LNCAP (cell line): ENCODE results near the gene AP2A1.

Experiments used
- CTCF ChIP-seq: fragments of 450-650 bp; IDR thresholded peaks from 2 replicates; pipeline ENCODE4 v1.5.1; 2017; ENCODE audit warnings: mild to moderate bottlenecking

The AP2A1 gene

GRCh38 chr19:49809941-49810389, 43.2 kb downstream of the AP2A1 start:
- no peak for TF ChIP-seq CTCF

GRCh38 chr19:49811328-49811727, 44.5 kb downstream of the AP2A1 start:
- no peak for TF ChIP-seq CTCF

GRCh38 chr19:49812452-49812996, 45.7 kb downstream of the AP2A1 start:
- no peak for TF ChIP-seq CTCF

GRCh38 chr19:49812997-49813861, 46.4 kb downstream of the AP2A1 start, which contains the start of gene FUZ:
Gene FUZ, minus strand, starts transcription at chr19:49813292. Its CDS starts 186 bp downstream, at chr19:49813106.
- TF ChIP-seq CTCF: no peak

GRCh38 chr19:49814010-49814409, 47.2 kb downstream of the AP2A1 start:
- no peak for TF ChIP-seq CTCF

- no peak for TF ChIP-seq CTCF
These were observed 49.8 kb downstream of the AP2A1 start for GRCh38 chr19:49816590-49816989.

- no peak for TF ChIP-seq CTCF
These were observed 51.3 kb downstream of the AP2A1 start, which contains the start of gene MED25 for GRCh38 chr19:49817964-49818648. Gene MED25, plus strand, starts transcription at chr19:49818289. Its CDS starts 53 bp downstream, at chr19:49818342.
